GM23338 (cell line): Measurements from ENCODE around the gene CACNA1A. TPM values are rescaled to one million over a fixed set of nuclear protein-coding genes. Genes with fewer than 3 reads are reported as not detected.

ENCODE experiments used
- ATAC-seq: fragments of 200-7000 bp; cut with Tn5 transposase; 3 replicates; pipeline ENCODE4 v1.9.1; 2020
- DNase-seq: peaks from one replicate; pipeline ENCODE4 v3.0.0-alpha.2; 2015; ENCODE audit warnings: low spot score
- H2AFZ ChIP-seq: fragments of 200-600 bp; sonication (generic); 2 replicates; pipeline ENCODE4 v1.8.0; 2016; ENCODE audit warnings: antibody characterized with exemption, mild to moderate bottlenecking, moderate library complexity
- H3F3A ChIP-seq: fragments of 200-600 bp; sonication (generic); replicated peaks from 2 replicates; pipeline ENCODE4 v1.8.0; 2017; ENCODE audit warnings: antibody characterized with exemption, mixed run types, low read depth
- H3K27ac ChIP-seq: fragments of 200-600 bp; sonication (generic); 2 replicates; pipeline ENCODE4 v1.6.1; 2016; ENCODE audit warnings: low read depth
- H3K27me3 ChIP-seq: fragments of 200-600 bp; sonication (generic); 2 replicates; pipeline ENCODE4 v1.8.0; 2016; ENCODE audit warnings: mild to moderate bottlenecking, mixed run types, moderate library complexity; ENCODE audit not compliant: insufficient read depth
- H3K36me3 ChIP-seq: fragments of 200-600 bp; sonication (generic); 2 replicates; pipeline ENCODE4 v1.8.0; 2016; ENCODE audit warnings: mild to moderate bottlenecking; ENCODE audit not compliant: insufficient read depth
- H3K4me1 ChIP-seq: fragments of 200-600 bp; sonication (generic); 2 replicates; pipeline ENCODE4 v1.8.0; 2016; ENCODE audit warnings: mild to moderate bottlenecking, moderate library complexity; ENCODE audit not compliant: insufficient read depth
- H3K4me2 ChIP-seq: fragments of 200-600 bp; sonication (generic); 2 replicates; pipeline ENCODE4 v1.7.1; 2017; ENCODE audit warnings: mixed run types
- H3K4me3 ChIP-seq: fragments of 200-600 bp; sonication (generic); 2 replicates; pipeline ENCODE4 v1.6.1; 2016; ENCODE audit warnings: mixed run types
- H3K79me2 ChIP-seq: fragments of 200-600 bp; sonication (generic); replicated peaks from 2 replicates; pipeline ENCODE4 v1.8.0; 2017; ENCODE audit warnings: mild to moderate bottlenecking; ENCODE audit not compliant: insufficient read depth
- H3K9me2 ChIP-seq: fragments of 200-600 bp; sonication (generic); 2 replicates; pipeline ENCODE4 v1.8.0; 2017; ENCODE audit not compliant: insufficient read depth
- H4K20me1 ChIP-seq: fragments of 200-600 bp; sonication (generic); replicated peaks from 2 replicates; pipeline ENCODE4 v1.8.0; 2017; ENCODE audit warnings: mild to moderate bottlenecking; ENCODE audit not compliant: insufficient read depth
- H3K27ac Mint-ChIP-seq: 2 replicates; pipeline ENCODE4 v1.8.0; 2020; ENCODE audit warnings: inconsistent platforms, mild to moderate bottlenecking, moderate library complexity, mixed read lengths
- H3K27me3 Mint-ChIP-seq: 3 replicates; pipeline ENCODE4 v1.8.0; 2022; ENCODE audit warnings: low read depth, mild to moderate bottlenecking, moderate library complexity, mixed read lengths, inconsistent platforms; ENCODE audit not compliant: insufficient read depth, poor library complexity
- H3K36me3 Mint-ChIP-seq: 3 replicates; pipeline ENCODE4 v1.8.0; 2021; ENCODE audit warnings: low read depth, mild to moderate bottlenecking, inconsistent platforms, moderate library complexity, mixed read lengths
- H3K4me1 Mint-ChIP-seq: 3 replicates; pipeline ENCODE4 v1.8.0; 2020; ENCODE audit warnings: mild to moderate bottlenecking, inconsistent platforms, mixed read lengths
- H3K4me3 Mint-ChIP-seq: 3 replicates; pipeline ENCODE4 v1.8.0; 2021; ENCODE audit warnings: moderate library complexity, mild to moderate bottlenecking, inconsistent platforms, mixed read lengths
- H3K9me3 Mint-ChIP-seq: 3 replicates; pipeline ENCODE4 v1.8.0; 2020; ENCODE audit warnings: moderate library complexity, mild to moderate bottlenecking, inconsistent platforms, mixed read lengths
- CREB1 ChIP-seq: fragments of 250-450 bp; sonication (Bioruptor Pico); IDR thresholded peaks from 2 replicates; pipeline ENCODE4 v1.5.0; 2020; ENCODE audit warnings: low read depth, mild to moderate bottlenecking, moderate library complexity
- CTCF ChIP-seq, 2 experiments: fragments of 200-600 bp in 1 of 2; sonication (generic) in 1 of 2; conservative IDR thresholded peaks; 2 replicates each; pipeline versions ENCODE4 v1.5.1 to v1.6.1; 2016 to 2017; ENCODE audit warnings: antibody characterized with exemption in 2 of 2, low read depth in 2 of 2, mild to moderate bottlenecking in 2 of 2, moderate library complexity in 1 of 2
- ETS1 ChIP-seq: IDR thresholded peaks from 2 replicates; pipeline ENCODE4 v1.6.1; 2016; ENCODE audit warnings: antibody characterized with exemption
- EZH2 ChIP-seq: fragments of 200-600 bp; sonication (generic); IDR thresholded peaks from one replicate; pipeline ENCODE4 v1.8.0; 2017; ENCODE audit warnings: antibody characterized with exemption, mild to moderate bottlenecking, low read depth; ENCODE audit not compliant: unreplicated experiment
- EZH2phosphoT487 ChIP-seq: fragments of 200-600 bp; sonication (generic); IDR thresholded peaks from one replicate; pipeline ENCODE4 v1.8.1; 2018; ENCODE audit warnings: antibody characterized with exemption; ENCODE audit not compliant: unreplicated experiment
- JUNB ChIP-seq: IDR thresholded peaks from one replicate; pipeline ENCODE4 v1.6.1; 2016; ENCODE audit warnings: antibody characterized with exemption; ENCODE audit not compliant: unreplicated experiment
- NANOG ChIP-seq: IDR thresholded peaks from 2 replicates; pipeline ENCODE4 v1.6.1; 2016; ENCODE audit warnings: antibody characterized with exemption, borderline replicate concordance
- POLR2AphosphoS5 ChIP-seq: IDR thresholded peaks from 2 replicates; pipeline ENCODE4 v1.6.1; 2016; ENCODE audit warnings: antibody characterized with exemption, low read depth
- REST ChIP-seq: IDR thresholded peaks from one replicate; pipeline ENCODE4 v1.6.1; 2018; ENCODE audit warnings: antibody characterized with exemption; ENCODE audit not compliant: unreplicated experiment
- STAT1 ChIP-seq: IDR thresholded peaks from one replicate; pipeline ENCODE4 v1.6.1; 2016; ENCODE audit warnings: antibody characterized with exemption; ENCODE audit not compliant: unreplicated experiment
- ZNF114 ChIP-seq: fragments of 250-450 bp; sonication (Bioruptor Pico); IDR thresholded peaks from 2 replicates; pipeline ENCODE4 v1.5.0; 2020; ENCODE audit warnings: mild to moderate bottlenecking, moderate library complexity
- ZNF331 ChIP-seq: fragments of 250-450 bp; sonication (Bioruptor Pico); IDR thresholded peaks from 2 replicates; pipeline ENCODE4 v1.5.0; 2020; ENCODE audit warnings: low read depth, mild to moderate bottlenecking, moderate library complexity
- ZNF462 ChIP-seq: fragments of 250-450 bp; sonication (Bioruptor Pico); IDR thresholded peaks from 2 replicates; pipeline ENCODE4 v1.5.0; 2020; ENCODE audit warnings: mild to moderate bottlenecking, moderate library complexity
- polyA plus RNA-seq: library from polyadenylated mRNA; unstranded; fragments of >200 nt; fragmentation: Nextera tagmentation; extraction: Ambion mirVana; gene quantifications from 2 replicates; pipeline ENCODE4 v1.2.1, GENCODE V29; 2016
- total RNA-seq: library from RNA; depleted of rRNA; stranded (reverse); fragments of >200 nt; shearing (Covaris generic); gene quantifications from 2 replicates; pipeline ENCODE4 v1.2.3, GENCODE V29; 2014

The CACNA1A gene
- total and polyA plus RNA-seq, 2 experiments from 2014 or later = 7.4 to 20.3 TPM

GRCh38 chr19:13401388-13401787, 104.9 kb downstream of the CACNA1A start:
- Histone ChIP-seq H3K79me2 (no peaks in the 10 kb centered on the region), H3K27ac (no peak overlapping the region), H3F3A (no peaks in the 10 kb centered on the region), H4K20me1 (no peaks in the 10 kb centered on the region; the same call in 1 of the 2 replicates), H3K4me3 (no peak overlapping the region), H3K9me2 (no peaks in the 10 kb centered on the region; the same call in 1 of the 2 replicates), H2AFZ (no peak overlapping the region), H3K27me3 (no peaks in the 10 kb centered on the region), H3K36me3 (no peaks in the 10 kb centered on the region), H3K4me2 (no peak overlapping the region), H3K4me1 (peaks cover 9% of the 10 kb centered on the region; the same call in 1 of the 2 replicates)
- peak; percentile 57 for ATAC-seq
- no peak overlapping the region for H3K4me3 Mint-ChIP-seq
- no peak for TF ChIP-seq EZH2phosphoT487
- TF ChIP-seq ETS1 = no peak
- no peak for TF ChIP-seq ZNF462
- no peak for TF ChIP-seq REST
- no peak for TF ChIP-seq POLR2AphosphoS5
- TF ChIP-seq CREB1 (CRISPR knock-in tag) = no peak
- TF ChIP-seq EZH2 = no peak
- TF ChIP-seq ZNF114 (CRISPR knock-in tag) = no peak
- TF ChIP-seq ZNF331 (CRISPR knock-in tag) = no peak
- no peak for TF ChIP-seq NANOG
- TF ChIP-seq STAT1 = no peak
- TF ChIP-seq CTCF (conservative IDR thresholded peaks at IDR 0.05; ENCODE audit: low read depth in 2 of 2) = no peak
- no peak for TF ChIP-seq JUNB
- peaks cover 4% of the 10 kb centered on the region for H3K27me3 Mint-ChIP-seq
- peaks cover 5% of the 10 kb centered on the region; the same call in 2 of the 3 replicates for H3K36me3 Mint-ChIP-seq
- H3K9me3 Mint-ChIP-seq = peaks cover 4% of the 10 kb centered on the region; the same call in 1 of the 3 replicates
- no peak overlapping the region for H3K27ac Mint-ChIP-seq
- H3K4me1 Mint-ChIP-seq = peaks cover 16% of the 10 kb centered on the region
- peak; percentile 62 for DNase-seq
